Tracheal epithelial cell (primary cell): ENCODE measurements around the gene PIF1. TPM values are rescaled to one million over a fixed set of nuclear protein-coding genes. Genes with fewer than 3 reads are reported as not detected.

ENCODE experiments used
- total RNA-seq: library from RNA; depleted of rRNA; stranded (reverse); fragments of >200 nt; gene quantifications from 2 replicates; pipeline ENCODE4 v1.2.1, GENCODE V29; 2014

PIF1 gene
- total RNA-seq = 0.21 and 0.72 TPM in 2 replicates

GRCh38 chr15:64825431-64826294 is at the start of gene PIF1:
Gene PIF1 (minus strand): TSS chr15:64825647. CDS start chr15:64824335, 1,312 bp downstream.

GRCh38 chr15:64841344-64842095 is 16.1 kb upstream of the PIF1 start, which contains the start of gene PLEKHO2:
Gene PLEKHO2 (plus strand): TSS chr15:64841915. CDS start chr15:64842017, 102 bp downstream.

GRCh38 chr15:64775551-64776401 is 49.7 kb downstream of the PIF1 start, which contains the start of gene RBPMS2:
Gene RBPMS2 (minus strand): TSS chr15:64775589. CDS start chr15:64775319, 270 bp downstream.

Other genes with a start within 250 kb of the PIF1 start
- gene RBPMS2, start 50.1 kb downstream of the PIF1 start, total RNA-seq = not detected in 2 replicates
- gene PLEKHO2, start 16.3 kb upstream of the PIF1 start, total RNA-seq = 6.6 and 7.5 TPM in 2 replicates
- gene ANKDD1A, start 86.3 kb upstream of the PIF1 start, total RNA-seq = 4.5 and 4.6 TPM in 2 replicates
- gene SPG21, start 164.3 kb upstream of the PIF1 start, total RNA-seq = 95.4 and 99.3 TPM in 2 replicates
- gene MTFMT, start 204.0 kb upstream of the PIF1 start, total RNA-seq = 24.6 and 32.8 TPM in 2 replicates
- gene SLC51B, start 219.7 kb upstream of the PIF1 start, total RNA-seq = not detected in 2 replicates
- not detected in 2 replicates for gene RASL12, start 242.3 kb upstream of the PIF1 start, total RNA-seq